ENCODE results near the gene TPK1.

GRCh38 chr7:144720710-144721109, 115.1 kb downstream of the TPK1 start:
- TF ChIP-seq, protein P1, sequence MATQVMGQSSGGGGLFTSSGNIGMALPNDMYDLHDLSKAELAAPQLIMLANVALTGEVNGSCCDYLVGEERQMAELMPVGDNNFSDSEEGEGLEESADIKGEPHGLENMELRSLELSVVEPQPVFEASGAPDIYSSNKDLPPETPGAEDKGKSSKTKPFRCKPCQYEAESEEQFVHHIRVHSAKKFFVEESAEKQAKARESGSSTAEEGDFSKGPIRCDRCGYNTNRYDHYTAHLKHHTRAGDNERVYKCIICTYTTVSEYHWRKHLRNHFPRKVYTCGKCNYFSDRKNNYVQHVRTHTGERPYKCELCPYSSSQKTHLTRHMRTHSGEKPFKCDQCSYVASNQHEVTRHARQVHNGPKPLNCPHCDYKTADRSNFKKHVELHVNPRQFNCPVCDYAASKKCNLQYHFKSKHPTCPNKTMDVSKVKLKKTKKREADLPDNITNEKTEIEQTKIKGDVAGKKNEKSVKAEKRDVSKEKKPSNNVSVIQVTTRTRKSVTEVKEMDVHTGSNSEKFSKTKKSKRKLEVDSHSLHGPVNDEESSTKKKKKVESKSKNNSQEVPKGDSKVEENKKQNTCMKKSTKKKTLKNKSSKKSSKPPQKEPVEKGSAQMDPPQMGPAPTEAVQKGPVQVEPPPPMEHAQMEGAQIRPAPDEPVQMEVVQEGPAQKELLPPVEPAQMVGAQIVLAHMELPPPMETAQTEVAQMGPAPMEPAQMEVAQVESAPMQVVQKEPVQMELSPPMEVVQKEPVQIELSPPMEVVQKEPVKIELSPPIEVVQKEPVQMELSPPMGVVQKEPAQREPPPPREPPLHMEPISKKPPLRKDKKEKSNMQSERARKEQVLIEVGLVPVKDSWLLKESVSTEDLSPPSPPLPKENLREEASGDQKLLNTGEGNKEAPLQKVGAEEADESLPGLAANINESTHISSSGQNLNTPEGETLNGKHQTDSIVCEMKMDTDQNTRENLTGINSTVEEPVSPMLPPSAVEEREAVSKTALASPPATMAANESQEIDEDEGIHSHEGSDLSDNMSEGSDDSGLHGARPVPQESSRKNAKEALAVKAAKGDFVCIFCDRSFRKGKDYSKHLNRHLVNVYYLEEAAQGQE (IDR thresholded peaks at IDR 0.05; ENCODE audit: insufficient read depth in 1 of 2, low read depth in 2 of 2, low read length in 1 of 2), result no peak
- TF ChIP-seq CTCF (IDR thresholded peaks at IDR 0.05), result no peak
- TF ChIP-seq POLR2AphosphoS5 (IDR thresholded peaks at IDR 0.05; ENCODE audit: low read depth, low read length), result no peak
- TF ChIP-seq TCF7L2 (IDR thresholded peaks at IDR 0.05; ENCODE audit: low read depth, low read length), result no peak

Measured in Panc1 (cell line).